ENCODE data around the gene SLC17A9. TPM values are rescaled to one million over a fixed set of nuclear protein-coding genes. Genes with fewer than 3 reads are reported as not detected.
A peak's percentile ranks its signal among the peaks of the same experiment; 100 is the strongest.

The SLC17A9 gene
- total and polyA plus RNA-seq, 10 of the 15 experiments (the other 5 are each of a cell fraction or from before 2014, with no cell fraction given): 0.72 to 74.1 (median 29.4) TPM

GRCh38 chr20:62914970-62915457 is 37.5 kb upstream of the SLC17A9 start:
- H3K9me3 ChIP-seq (replicated peaks; ENCODE audit: control insufficient read depth, insufficient read depth, low read length): no peaks in the 10 kb centered on the region
- ChIA-PET CTCF (interaction anchor here (1.3 to 12.5 kb wide), 2 partner anchors 14 to 38 kb away, joined by 3 to 92 read pairs; partner anchors contain the start of gene SLC17A9), POLR2A (interaction anchor here (1.6 kb wide), 1 partner anchor 10 kb away, joined by 7 read pairs; no protein-coding TSS in a partner anchor), SMC1A (ENCODE audit: uncharacterized antibody, unreplicated experiment) (interaction anchor here (1.5 kb wide), 1 partner anchor 9 kb away, joined by 3 read pairs; no protein-coding TSS in a partner anchor), RAD21 (ENCODE audit: unreplicated experiment) (no interaction called here)
- no peak for FAIRE-seq
- H4K20me1 ChIP-seq (ENCODE audit: control insufficient read depth, insufficient read depth): peaks cover 15% of the 10 kb centered on the region
- no peak overlapping the region for H3K9ac ChIP-seq (ENCODE audit: control insufficient read depth, insufficient read depth, low read length)
- H3K4me1 ChIP-seq (ENCODE audit: control insufficient read depth, insufficient read depth, low read length): peaks cover 27% of the 10 kb centered on the region
- in situ Hi-C loops (cut with MboI): no loop called here
- 77% methylated on average over 8 of the region's 8 CpGs for WGBS (ENCODE audit: insufficient coverage, insufficient replicate concordance, low lambda C conversion rate, missing lambda C conversion rate)
- no TSS peak for BruUV-seq (replicated peaks)
- no peaks in the 10 kb centered on the region for H3K27me3 ChIP-seq (replicated peaks in 1 of 2; ENCODE audit: control insufficient read depth in 2 of 2, insufficient read depth in 2 of 2, low read length in 1 of 2)
- intact Hi-C loops (cut with micrococcal nuclease; ENCODE audit: unreplicated experiment): no loop called here
- H3K4me2 ChIP-seq (ENCODE audit: control insufficient read depth, insufficient read depth): no peak overlapping the region
- peaks cover 13 to 23% of the 10 kb centered on the region in 2 experiments for H3K36me3 ChIP-seq (ENCODE audit: control insufficient read depth in 2 of 2, insufficient read depth in 2 of 2, low read length in 1 of 2)
- no peak overlapping the region for H3K4me3 ChIP-seq
- DNase-seq (ENCODE audit: low read depth, low spot score): no peak
- no peak for ATAC-seq
- H3K79me2 ChIP-seq (ENCODE audit: control insufficient read depth, insufficient read depth, low read length): peaks cover 75% of the 10 kb centered on the region
- TF ChIP-seq TCF7 (IDR thresholded peaks at IDR 0.05; ENCODE audit: borderline replicate concordance) (no peak), TAF1 (IDR thresholded peaks at IDR 0.05; ENCODE audit: borderline replicate concordance, low read depth, low read length) (no peak)
- no peak overlapping the region for H3K27ac ChIP-seq (ENCODE audit: control insufficient read depth, insufficient read depth)
- H2AFZ ChIP-seq (ENCODE audit: control insufficient read depth, low read depth, low read length): no peak overlapping the region

GRCh38 chr20:62916703-62917476 is 35.6 kb upstream of the SLC17A9 start:
- peaks cover 19% of the 10 kb centered on the region for H4K20me1 ChIP-seq (ENCODE audit: control insufficient read depth, insufficient read depth)
- POLR2A ChIA-PET: interaction anchor here (0.6 to 3.1 kb wide), 4 partner anchors 8 to 36 kb away, joined by 3 to 12 read pairs (median 5); partner anchors contain the start of gene GID8
- TF ChIP-seq RUNX3 (IDR thresholded peaks at IDR 0.05; ENCODE audit: low read length) (no peak), TCF12 (IDR thresholded peaks at IDR 0.05; ENCODE audit: low read depth, low read length) (no peak), ZNF592 (IDR thresholded peaks at IDR 0.05) (no peak), CREM (IDR thresholded peaks at IDR 0.05; ENCODE audit: low read depth) (no peak), SMAD5 (IDR thresholded peaks at IDR 0.05; ENCODE audit: low read depth) (no peak)
- TF ChIP-seq, protein P1, sequence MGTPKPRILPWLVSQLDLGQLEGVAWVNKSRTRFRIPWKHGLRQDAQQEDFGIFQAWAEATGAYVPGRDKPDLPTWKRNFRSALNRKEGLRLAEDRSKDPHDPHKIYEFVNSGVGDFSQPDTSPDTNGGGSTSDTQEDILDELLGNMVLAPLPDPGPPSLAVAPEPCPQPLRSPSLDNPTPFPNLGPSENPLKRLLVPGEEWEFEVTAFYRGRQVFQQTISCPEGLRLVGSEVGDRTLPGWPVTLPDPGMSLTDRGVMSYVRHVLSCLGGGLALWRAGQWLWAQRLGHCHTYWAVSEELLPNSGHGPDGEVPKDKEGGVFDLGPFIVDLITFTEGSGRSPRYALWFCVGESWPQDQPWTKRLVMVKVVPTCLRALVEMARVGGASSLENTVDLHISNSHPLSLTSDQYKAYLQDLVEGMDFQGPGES (IDR thresholded peaks at IDR 0.05): no peak

More at GRCh38 chr20:62916703-62917476, 35.6 kb upstream of the SLC17A9 start:
- FAIRE-seq (no peak), ATAC-seq (no peak), DNase-seq (ENCODE audit: low read depth, low spot score) (no peak)
- BruUV-seq (replicated peaks): no TSS peak
- H3K4me2 ChIP-seq (ENCODE audit: control insufficient read depth, insufficient read depth): no peak overlapping the region
- no peak overlapping the region for H3K27ac ChIP-seq (ENCODE audit: control insufficient read depth, insufficient read depth)
- peaks cover 5 to 6% of the 10 kb centered on the region in 2 experiments for H3K36me3 ChIP-seq (ENCODE audit: control insufficient read depth in 2 of 2, insufficient read depth in 2 of 2, low read length in 1 of 2)
- peaks cover 93% of the 10 kb centered on the region for H3K79me2 ChIP-seq (ENCODE audit: control insufficient read depth, insufficient read depth, low read length)
- 69% methylated on average over 10 of the region's 10 CpGs for WGBS (ENCODE audit: insufficient coverage, insufficient replicate concordance, low lambda C conversion rate, missing lambda C conversion rate)
- ChIA-PET RAD21 (ENCODE audit: unreplicated experiment) (interaction anchor here (0.6 to 1.6 kb wide), 3 partner anchors 9 to 93 kb away, joined by 3 to 6 read pairs (median 4); no protein-coding TSS in a partner anchor), CTCF (interaction anchor here (0.7 to 12.5 kb wide), 8 partner anchors 9 to 419 kb away, joined by 3 to 92 read pairs (median 4); no protein-coding TSS in a partner anchor), SMC1A (ENCODE audit: uncharacterized antibody, unreplicated experiment) (interaction anchor here (1.3 to 3.8 kb wide), 6 partner anchors 9 to 36 kb away, joined by 3 to 21 read pairs (median 11); partner anchors contain the start of gene SLC17A9)
- in situ Hi-C loops (cut with MboI): no loop called here
- peaks cover 43% of the 10 kb centered on the region for H3K4me1 ChIP-seq (ENCODE audit: control insufficient read depth, insufficient read depth, low read length)
- H2AFZ ChIP-seq (ENCODE audit: control insufficient read depth, low read depth, low read length): no peak overlapping the region
- no peaks in the 10 kb centered on the region for H3K9me3 ChIP-seq (replicated peaks; ENCODE audit: control insufficient read depth, insufficient read depth, low read length)
- H3K4me3 ChIP-seq: peak overlapping the region; percentile 25; the same call in 1 of the 2 replicates
- intact Hi-C loops (cut with micrococcal nuclease; ENCODE audit: unreplicated experiment): no loop called here
- H3K9ac ChIP-seq (ENCODE audit: control insufficient read depth, insufficient read depth, low read length): no peak overlapping the region
- no peaks in the 10 kb centered on the region for H3K27me3 ChIP-seq (replicated peaks in 1 of 2; ENCODE audit: control insufficient read depth in 2 of 2, insufficient read depth in 2 of 2, low read length in 1 of 2)
